HepG2 (cell line): ENCODE measurements around the gene CSNK1D. TPM values are rescaled to one million over a fixed set of nuclear protein-coding genes. Genes with fewer than 3 reads are reported as not detected.

Experiments
- CCAR2 ChIP-seq: fragments of 200-400 bp; formaldehyde crosslinking; optimal IDR thresholded peaks from 2 replicates; pipeline ENCODE3; 2018; ENCODE audit warnings: low read depth, mild to moderate bottlenecking, low read length, moderate library complexity
- HNRNPH1 ChIP-seq: fragments of 200-400 bp; formaldehyde crosslinking; optimal IDR thresholded peaks from 2 replicates; pipeline ENCODE3; 2017; ENCODE audit warnings: mild to moderate bottlenecking, low read depth, low read length
- MAFG ChIP-seq: sonication (generic); formaldehyde crosslinking; IDR thresholded peaks from 2 replicates; pipeline ENCODE4 v1.5.1; 2020; ENCODE audit warnings: mild to moderate bottlenecking, missing genetic modification reagents
- MATR3 ChIP-seq: sonication (generic); formaldehyde crosslinking; IDR thresholded peaks from 2 replicates; pipeline ENCODE4 v1.4.0; 2020; ENCODE audit warnings: missing genetic modification reagents
- MEIS1 ChIP-seq: sonication (generic); formaldehyde crosslinking; IDR thresholded peaks from 2 replicates; pipeline ENCODE4 v1.9.0; 2021; ENCODE audit warnings: mild to moderate bottlenecking, missing genetic modification reagents, moderate library complexity, borderline replicate concordance
- NCOA1 ChIP-seq: sonication (generic); formaldehyde crosslinking; IDR thresholded peaks from 2 replicates; pipeline ENCODE4 v1.9.0; 2021; ENCODE audit warnings: missing genetic modification reagents
- NR2C2 ChIP-seq: sonication (generic); formaldehyde crosslinking; IDR thresholded peaks from 2 replicates; pipeline ENCODE4 v1.4.0; 2020; ENCODE audit warnings: missing genetic modification reagents, mild to moderate bottlenecking, moderate library complexity, borderline replicate concordance
- NR2F1 ChIP-seq, 2 experiments: fragments of 450-650 bp in 1 of 2; formaldehyde crosslinking in 1 of 2; IDR thresholded peaks; 2 replicates each; pipeline versions ENCODE4 v1.5.0 to v1.6.1; 2016 to 2020; ENCODE audit warnings: mild to moderate bottlenecking in 1 of 2, missing compliant biosample characterization in 1 of 2, missing genetic modification reagents in 1 of 2, moderate library complexity in 1 of 2
- RBM22 ChIP-seq: fragments of 200-400 bp; formaldehyde crosslinking; optimal IDR thresholded peaks from 2 replicates; pipeline ENCODE3; 2017; ENCODE audit warnings: mild to moderate bottlenecking, low read length, moderate library complexity
- ZNF317 ChIP-seq: sonication (generic); formaldehyde crosslinking; IDR thresholded peaks from 2 replicates; pipeline ENCODE4 v1.5.0; 2020; ENCODE audit warnings: mild to moderate bottlenecking, missing genetic modification reagents
- ZNF501 ChIP-seq: sonication (generic); formaldehyde crosslinking; IDR thresholded peaks from 2 replicates; pipeline ENCODE4 v1.5.1; 2020; ENCODE audit warnings: mild to moderate bottlenecking, moderate library complexity, missing genetic modification reagents
- ZNF563 ChIP-seq: sonication (generic); formaldehyde crosslinking; IDR thresholded peaks from 2 replicates; pipeline ENCODE4 v1.8.0; 2022; ENCODE audit warnings: mild to moderate bottlenecking, moderate library complexity, missing genetic modification reagents
- ZNF615 ChIP-seq: sonication (generic); formaldehyde crosslinking; IDR thresholded peaks from 2 replicates; pipeline ENCODE4 v1.5.0; 2020; ENCODE audit warnings: mild to moderate bottlenecking, missing genetic modification reagents, borderline replicate concordance
- ZNF746 ChIP-seq: sonication (generic); formaldehyde crosslinking; IDR thresholded peaks from 2 replicates; pipeline ENCODE4 v1.8.0; 2022; ENCODE audit warnings: mild to moderate bottlenecking, missing genetic modification reagents
- ZSCAN29 ChIP-seq: sonication (generic); formaldehyde crosslinking; conservative IDR thresholded peaks from 2 replicates; pipeline ENCODE4 v1.4.0; 2020; ENCODE audit warnings: mild to moderate bottlenecking, missing genetic modification reagents
- polyA plus RNA-seq, 8 experiments: library from polyadenylated mRNA; depleted of rRNA in 3 of 8; stranded (reverse) in 7 of 8; unstranded in 1 of 8; fragments of >200 nt; fragmentation: Illumina TruSeq in 4 of 8; extraction: Trizol in 4 of 8; gene quantifications; 2 replicates each; pipeline versions ENCODE4 v1.2.1 to v1.2.3, GENCODE V29; 2011 to 2016; ENCODE audit warnings: low read depth in 4 of 8, missing spikeins in 1 of 8, mixed read lengths in 1 of 8; ENCODE audit not compliant: insufficient read depth in 1 of 8
- total RNA-seq, 5 experiments: library from RNA; depleted of rRNA; stranded (reverse); fragments of >200 nt; fragmentation: Illumina TruSeq; extraction: Trizol; gene quantifications; 2 replicates each; pipeline ENCODE4 v1.2.3, GENCODE V29; 2016; ENCODE audit warnings: low read depth in 1 of 5
- TF ChIP-seq, protein P1 (sequence below): sonication (generic); formaldehyde crosslinking; IDR thresholded peaks from 2 replicates; pipeline ENCODE4 v1.4.0; 2020; ENCODE audit warnings: missing genetic modification reagents
- TF ChIP-seq, protein P2 (sequence below): sonication (generic); formaldehyde crosslinking; IDR thresholded peaks from 2 replicates; pipeline ENCODE4 v1.4.0; 2020; ENCODE audit warnings: mild to moderate bottlenecking, low read depth, missing genetic modification reagents
- TF ChIP-seq, protein P3 (sequence below), 2 experiments: sonication (generic) in 1 of 2; formaldehyde crosslinking in 1 of 2; IDR thresholded peaks; 2 replicates each; pipeline versions ENCODE4 v1.4.0 to v1.6.1; 2016 to 2020; ENCODE audit warnings: borderline replicate concordance in 1 of 2, low read depth in 1 of 2, mild to moderate bottlenecking in 1 of 2, missing genetic modification reagents in 1 of 2

Gene CSNK1D
- total and polyA plus RNA-seq, 2 of the 13 experiments (the other 11 are each of a cell fraction or from before 2014, with no cell fraction given) = 31.5 to 128 TPM

DNA sequence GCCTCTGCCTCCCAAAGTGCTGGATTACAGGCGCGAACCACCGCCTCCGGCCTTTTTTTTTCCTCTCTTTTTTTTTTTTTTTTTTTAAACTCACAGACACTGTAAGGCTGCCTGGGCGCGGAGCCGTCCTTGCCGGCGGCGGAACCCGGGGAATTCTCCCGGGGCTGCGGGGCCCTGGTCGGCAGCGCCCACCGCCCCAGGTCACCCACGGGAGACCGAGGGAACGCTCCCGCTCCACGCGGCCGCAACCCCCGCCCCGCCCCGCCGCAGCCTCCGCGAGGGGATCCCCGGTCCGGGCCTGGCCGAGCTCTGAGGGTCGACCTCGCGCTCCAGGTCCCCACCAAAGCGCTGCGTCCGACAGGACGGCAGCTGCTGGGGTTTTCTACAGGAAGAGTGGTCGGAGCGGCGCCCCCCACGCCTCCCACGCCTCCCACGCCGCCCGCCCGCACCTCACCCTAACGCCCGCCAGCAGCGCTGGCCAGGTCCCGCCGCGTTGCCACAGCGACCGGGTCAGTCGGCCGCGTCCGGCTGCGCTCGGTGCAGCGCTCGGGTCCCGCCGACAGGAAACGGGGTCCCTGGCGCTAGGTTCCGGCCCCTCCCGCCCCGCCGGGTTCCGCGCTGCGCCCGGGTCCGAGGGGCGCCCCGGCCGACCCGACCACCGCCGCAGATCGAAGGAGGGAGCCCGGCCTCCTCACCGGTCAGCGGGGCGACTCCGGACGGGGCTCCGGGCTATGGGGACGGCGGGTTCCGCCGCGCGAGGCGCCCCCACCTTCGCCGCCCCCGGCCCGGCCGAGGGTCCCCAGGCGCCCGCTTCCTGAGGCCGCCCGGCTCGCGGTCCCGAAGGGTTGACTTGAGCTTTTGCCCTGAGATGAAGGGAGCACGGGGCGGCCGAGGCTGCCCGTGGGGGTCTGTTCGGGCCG, 60.9 kb downstream of the CSNK1D start, which contains the start of gene CCDC57 (continued):
- TF ChIP-seq, protein P1, sequence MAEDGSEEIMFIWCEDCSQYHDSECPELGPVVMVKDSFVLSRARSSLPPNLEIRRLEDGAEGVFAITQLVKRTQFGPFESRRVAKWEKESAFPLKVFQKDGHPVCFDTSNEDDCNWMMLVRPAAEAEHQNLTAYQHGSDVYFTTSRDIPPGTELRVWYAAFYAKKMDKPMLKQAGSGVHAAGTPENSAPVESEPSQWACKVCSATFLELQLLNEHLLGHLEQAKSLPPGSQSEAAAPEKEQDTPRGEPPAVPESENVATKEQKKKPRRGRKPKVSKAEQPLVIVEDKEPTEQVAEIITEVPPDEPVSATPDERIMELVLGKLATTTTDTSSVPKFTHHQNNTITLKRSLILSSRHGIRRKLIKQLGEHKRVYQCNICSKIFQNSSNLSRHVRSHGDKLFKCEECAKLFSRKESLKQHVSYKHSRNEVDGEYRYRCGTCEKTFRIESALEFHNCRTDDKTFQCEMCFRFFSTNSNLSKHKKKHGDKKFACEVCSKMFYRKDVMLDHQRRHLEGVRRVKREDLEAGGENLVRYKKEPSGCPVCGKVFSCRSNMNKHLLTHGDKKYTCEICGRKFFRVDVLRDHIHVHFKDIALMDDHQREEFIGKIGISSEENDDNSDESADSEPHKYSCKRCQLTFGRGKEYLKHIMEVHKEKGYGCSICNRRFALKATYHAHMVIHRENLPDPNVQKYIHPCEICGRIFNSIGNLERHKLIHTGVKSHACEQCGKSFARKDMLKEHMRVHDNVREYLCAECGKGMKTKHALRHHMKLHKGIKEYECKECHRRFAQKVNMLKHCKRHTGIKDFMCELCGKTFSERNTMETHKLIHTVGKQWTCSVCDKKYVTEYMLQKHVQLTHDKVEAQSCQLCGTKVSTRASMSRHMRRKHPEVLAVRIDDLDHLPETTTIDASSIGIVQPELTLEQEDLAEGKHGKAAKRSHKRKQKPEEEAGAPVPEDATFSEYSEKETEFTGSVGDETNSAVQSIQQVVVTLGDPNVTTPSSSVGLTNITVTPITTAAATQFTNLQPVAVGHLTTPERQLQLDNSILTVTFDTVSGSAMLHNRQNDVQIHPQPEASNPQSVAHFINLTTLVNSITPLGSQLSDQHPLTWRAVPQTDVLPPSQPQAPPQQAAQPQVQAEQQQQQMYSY (CRISPR knock-in tag) = peak; percentile 59; the same call in 1 of the 2 replicates
- TF ChIP-seq HNRNPH1 = peak; percentile 34
- TF ChIP-seq MAFG = no peak
- peak; percentile 89 for TF ChIP-seq CCAR2
- TF ChIP-seq MEIS1 = no peak; the same call in 1 of the 2 replicates
- TF ChIP-seq, protein P2, sequence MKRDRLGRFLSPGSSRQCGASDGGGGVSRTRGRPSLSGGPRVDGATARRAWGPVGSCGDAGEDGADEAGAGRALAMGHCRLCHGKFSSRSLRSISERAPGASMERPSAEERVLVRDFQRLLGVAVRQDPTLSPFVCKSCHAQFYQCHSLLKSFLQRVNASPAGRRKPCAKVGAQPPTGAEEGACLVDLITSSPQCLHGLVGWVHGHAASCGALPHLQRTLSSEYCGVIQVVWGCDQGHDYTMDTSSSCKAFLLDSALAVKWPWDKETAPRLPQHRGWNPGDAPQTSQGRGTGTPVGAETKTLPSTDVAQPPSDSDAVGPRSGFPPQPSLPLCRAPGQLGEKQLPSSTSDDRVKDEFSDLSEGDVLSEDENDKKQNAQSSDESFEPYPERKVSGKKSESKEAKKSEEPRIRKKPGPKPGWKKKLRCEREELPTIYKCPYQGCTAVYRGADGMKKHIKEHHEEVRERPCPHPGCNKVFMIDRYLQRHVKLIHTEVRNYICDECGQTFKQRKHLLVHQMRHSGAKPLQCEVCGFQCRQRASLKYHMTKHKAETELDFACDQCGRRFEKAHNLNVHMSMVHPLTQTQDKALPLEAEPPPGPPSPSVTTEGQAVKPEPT (CRISPR knock-in tag) = peak; percentile 89
- TF ChIP-seq MATR3 (CRISPR knock-in tag) = no peak
- no peak for TF ChIP-seq ZNF317 (CRISPR knock-in tag)
- peak; percentile 53 to 54; a peak in 2 of 4 replicates for TF ChIP-seq NR2F1 (CRISPR knock-in tag; IDR thresholded peaks at IDR 0.05)
- TF ChIP-seq RBM22 = peak; percentile 99
- no peak for TF ChIP-seq NCOA1 (CRISPR knock-in tag)
- TF ChIP-seq ZNF615 (CRISPR knock-in tag) = no peak
- peak; percentile 97 for TF ChIP-seq NR2C2
- TF ChIP-seq, protein P3, sequence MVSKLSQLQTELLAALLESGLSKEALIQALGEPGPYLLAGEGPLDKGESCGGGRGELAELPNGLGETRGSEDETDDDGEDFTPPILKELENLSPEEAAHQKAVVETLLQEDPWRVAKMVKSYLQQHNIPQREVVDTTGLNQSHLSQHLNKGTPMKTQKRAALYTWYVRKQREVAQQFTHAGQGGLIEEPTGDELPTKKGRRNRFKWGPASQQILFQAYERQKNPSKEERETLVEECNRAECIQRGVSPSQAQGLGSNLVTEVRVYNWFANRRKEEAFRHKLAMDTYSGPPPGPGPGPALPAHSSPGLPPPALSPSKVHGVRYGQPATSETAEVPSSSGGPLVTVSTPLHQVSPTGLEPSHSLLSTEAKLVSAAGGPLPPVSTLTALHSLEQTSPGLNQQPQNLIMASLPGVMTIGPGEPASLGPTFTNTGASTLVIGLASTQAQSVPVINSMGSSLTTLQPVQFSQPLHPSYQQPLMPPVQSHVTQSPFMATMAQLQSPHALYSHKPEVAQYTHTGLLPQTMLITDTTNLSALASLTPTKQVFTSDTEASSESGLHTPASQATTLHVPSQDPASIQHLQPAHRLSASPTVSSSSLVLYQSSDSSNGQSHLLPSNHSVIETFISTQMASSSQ (IDR thresholded peaks at IDR 0.05; ENCODE audit: low read depth) = no peak
- TF ChIP-seq, protein P3 (CRISPR knock-in tag; IDR thresholded peaks at IDR 0.05; ENCODE audit: borderline replicate concordance) = peak; percentile 70
- peak; percentile 77 for TF ChIP-seq ZSCAN29 (CRISPR knock-in tag)
- TF ChIP-seq ZNF563 = peak; percentile 90
- no peak; the same call in 1 of the 2 replicates for TF ChIP-seq ZNF501
- peak; percentile 41; the same call in 1 of the 2 replicates for TF ChIP-seq ZNF746 (CRISPR knock-in tag)
